DMS 273 treated with DMSO at 0.1 percent for 48 hours (cell line): ENCODE results near the gene TMEM191B.
"Not testable (repeated sequence)": the region's sequence is repeated elsewhere in the genome, so short reads cannot be mapped to it uniquely, and the experiment has no call there.

ENCODE experiments used
- DNase-seq: peaks from one replicate; lab custom pipeline; 2025; lab: John Stamatoyannopoulos, UW

The TMEM191B gene

DNA sequence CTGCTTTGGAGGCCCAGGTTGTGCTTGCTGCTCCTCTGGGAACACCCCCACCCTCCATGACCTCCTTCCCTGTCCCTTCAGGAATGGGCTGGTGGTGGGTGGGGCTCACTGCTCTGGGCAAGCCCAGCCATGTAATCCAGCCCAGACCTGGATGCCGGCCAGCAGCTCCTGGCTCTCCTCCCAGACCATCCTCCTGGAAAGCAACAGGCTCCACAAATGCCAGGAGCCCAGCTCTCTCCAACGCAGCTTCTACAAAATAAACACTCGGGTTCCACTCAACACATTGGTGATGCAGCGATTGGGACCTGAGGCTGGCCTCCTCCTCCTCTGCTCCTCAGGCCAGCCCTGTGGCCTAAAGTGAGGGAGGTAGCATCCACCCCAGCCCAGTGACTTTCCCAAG is 30.9 kb downstream of the TMEM191B start:
- DNase-seq: not testable (repeated sequence)

DNA sequence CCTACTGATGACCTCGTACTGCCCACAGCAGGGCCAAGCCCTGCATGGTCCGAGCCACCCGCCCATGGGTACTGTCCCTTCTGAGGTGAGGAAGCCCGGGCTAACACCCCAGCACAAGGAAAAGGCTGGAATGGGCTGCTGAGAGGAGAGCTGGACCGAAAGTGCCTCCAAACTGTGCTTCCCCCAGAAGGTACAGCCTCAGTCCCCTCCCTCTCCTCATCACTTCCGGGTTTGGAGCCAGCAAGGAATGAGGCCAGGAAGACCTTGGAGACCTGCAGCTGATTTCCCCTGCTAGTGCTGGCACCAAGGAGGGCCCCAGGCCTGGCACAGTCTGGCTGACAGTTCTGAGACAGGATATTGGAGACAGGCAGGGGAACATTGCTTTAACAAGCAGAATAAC is 31.3 kb downstream of the TMEM191B start:
- not testable (repeated sequence) for DNase-seq

DNA sequence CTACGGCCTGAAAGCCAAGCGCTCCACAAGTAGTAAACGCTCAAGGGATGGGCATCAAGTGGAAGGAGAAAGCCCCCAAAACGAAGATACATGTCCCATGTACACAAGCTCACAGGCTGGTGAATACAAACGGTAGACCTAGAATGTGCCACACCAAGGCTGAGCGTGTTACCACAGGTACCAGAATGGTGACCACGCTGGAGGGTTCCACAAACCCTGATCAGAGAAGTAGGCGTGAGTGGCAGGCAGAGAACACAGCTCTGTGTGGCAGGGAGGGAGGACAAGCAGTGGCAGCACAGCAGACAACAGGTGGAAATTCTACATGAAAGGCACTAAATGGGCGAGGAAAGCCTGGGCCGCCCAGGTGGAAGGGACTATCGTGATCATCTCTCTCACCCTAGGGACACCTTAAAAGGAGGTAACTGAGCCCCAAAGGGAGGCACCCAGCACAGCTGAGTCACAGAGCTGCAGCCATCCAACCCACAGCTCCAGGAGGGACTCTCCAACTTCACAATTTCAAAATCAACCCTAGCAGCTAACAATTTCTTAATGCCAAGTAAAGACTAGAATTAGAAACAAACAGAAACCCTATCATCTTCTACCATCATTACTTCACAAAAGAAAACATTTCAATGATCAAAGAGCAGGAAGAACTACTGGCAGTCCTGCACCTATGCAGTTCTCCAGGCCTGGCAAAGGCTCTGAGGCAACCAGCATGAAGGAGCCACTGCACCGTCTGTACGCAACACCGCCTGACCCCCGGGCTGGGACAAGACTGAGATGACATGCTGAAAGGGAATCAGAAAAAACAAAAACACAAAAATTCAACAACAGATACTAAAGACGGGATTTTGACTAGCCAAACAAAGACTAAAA is 32.7 kb downstream of the TMEM191B start:
- DNase-seq: not testable (repeated sequence)

DNA sequence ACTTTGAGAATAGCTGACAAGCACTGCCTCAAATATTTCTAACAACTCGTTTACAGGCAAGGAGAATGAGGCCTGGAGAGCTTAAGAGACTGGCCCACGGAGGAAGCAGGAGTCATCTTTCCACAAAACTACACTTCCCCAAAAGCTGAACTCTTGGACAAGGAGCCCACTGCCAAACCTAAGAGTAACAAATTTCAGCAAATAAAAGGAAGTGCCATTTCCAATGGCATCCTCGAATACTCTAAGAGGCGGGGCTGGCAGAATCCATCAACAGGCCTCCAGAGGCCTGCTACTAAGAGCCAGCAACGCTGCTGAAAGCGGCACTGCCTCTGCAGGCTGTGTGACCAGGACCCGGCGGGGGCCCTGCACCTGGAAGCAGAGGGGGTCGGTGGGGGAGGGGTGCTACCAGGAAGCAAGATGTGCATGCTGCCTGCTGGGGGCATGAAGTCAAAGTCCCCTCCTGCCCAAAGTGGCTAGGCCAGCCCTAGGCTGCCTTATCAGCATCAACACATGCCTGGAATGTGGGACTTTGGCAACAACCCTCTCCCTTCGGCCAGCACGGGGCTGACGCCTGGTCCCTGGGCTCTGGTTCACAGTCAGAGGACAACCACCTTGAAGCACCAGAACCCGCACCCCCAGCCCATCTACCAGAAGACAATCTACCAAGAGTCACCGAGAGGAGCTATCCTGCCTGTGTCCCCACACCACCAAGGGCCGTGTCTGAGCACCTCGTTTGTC is 43.1 kb downstream of the TMEM191B start:
- not testable (repeated sequence) for DNase-seq

DNA sequence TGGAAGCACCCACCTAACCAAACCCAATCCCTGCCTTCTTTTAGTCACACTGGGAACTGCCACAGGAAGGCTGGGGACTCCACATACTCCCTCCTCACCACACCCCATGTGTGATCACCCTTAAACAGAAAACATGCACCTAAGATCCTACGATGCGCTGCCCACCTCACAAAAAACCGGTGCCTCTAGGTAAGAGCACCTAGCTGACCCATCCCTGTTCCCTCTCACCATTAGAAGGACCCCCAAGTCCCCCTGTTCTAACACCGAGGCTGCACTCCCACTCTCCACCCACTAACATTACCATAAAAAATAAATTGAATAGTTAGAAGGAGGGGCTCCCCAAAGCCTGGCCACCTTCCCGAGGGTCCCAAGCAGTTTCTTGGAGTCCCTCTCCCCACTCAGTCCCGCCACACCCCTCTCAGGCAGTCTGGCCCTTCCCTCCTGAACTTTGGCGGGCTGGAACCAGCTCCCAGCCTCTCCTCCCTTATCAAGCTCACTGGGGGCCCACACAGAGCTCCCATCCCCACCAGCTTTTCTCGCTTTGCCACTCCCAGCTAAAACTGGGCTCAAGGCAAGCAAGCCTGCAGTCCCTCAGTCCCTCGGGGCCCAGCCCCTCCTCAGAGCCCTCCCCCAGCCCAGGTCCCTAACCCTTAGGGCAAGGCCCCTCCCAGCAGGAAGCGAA is 46.0 kb downstream of the TMEM191B start:
- not testable (repeated sequence) for DNase-seq

DNA sequence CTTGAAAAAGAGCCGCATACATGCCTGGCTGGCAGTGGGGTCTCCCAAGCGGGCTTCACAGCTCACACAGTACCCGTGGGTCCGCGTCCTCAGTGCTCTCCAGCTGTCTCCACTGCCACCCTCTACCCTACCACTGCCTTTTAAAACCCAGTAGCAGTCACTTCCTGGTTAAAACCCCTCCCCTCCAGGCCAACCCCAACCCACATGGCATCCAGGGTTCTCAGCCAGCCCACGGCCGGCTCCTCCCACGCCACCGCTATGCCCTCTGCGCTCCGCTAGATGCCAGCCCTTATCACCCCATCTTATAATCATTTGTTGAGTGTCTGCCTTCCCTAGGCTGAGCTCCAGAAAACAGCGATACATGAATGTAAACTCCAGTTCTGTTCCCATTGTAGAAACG is 47.0 kb downstream of the TMEM191B start:
- not testable (repeated sequence) for DNase-seq

DNA sequence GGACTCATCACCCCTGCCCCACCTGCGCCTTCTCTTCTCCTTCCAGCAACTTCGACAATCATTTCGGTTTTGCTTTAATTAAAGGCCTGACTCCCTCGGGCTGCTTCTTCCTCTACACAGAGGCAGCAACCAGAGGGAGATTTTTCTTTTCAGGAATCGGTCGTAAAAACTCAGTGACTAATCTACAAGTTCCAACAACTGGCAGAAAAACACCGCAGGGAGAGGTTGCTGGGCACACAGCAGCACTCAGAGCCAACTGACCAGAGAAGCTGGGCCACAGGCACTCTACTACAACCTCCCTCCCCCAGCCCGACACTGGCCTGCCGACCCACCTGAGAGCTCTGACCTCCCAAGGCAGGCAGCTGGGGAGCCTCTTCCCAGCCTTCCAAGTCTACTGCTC is 48.1 kb downstream of the TMEM191B start:
- not testable (repeated sequence) for DNase-seq

DNA sequence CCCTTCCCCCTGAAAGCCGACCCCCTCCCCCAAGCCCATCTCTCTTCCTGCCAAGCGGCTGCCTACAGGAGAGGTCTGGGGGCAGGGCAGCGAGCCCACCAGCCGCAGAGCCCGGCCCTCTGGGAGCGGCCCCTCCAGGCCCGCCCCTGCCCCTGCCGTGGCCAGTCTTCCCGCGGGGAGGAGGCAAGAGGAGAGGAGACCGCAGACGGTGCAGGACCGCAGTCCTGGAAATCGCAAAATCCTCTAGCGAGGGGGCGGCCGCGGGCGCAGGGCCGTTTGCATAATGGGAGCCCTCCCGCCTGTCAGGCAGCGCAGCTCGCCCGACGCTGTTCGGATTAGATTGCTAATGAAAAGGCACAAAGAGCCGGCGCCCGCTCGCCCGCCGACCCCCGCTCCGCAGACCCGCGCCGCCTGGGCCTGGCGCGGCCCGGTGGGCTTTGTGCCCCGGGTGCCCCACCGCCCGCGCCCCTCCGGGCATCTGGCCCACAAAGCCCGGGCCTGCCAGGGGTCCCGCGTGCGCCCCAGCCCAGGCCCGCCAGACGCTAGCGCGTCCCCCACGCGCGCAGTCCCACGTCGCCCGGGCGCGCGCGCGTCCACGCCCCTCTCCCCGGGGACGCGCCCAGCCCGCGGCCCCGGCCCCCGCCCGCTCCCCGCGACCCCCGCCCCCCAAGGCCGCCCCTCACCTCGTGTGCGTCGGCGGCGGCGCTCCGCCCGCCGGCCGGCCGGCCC is 49.7 kb downstream of the TMEM191B start:
- DNase-seq: not testable (repeated sequence)

DNA sequence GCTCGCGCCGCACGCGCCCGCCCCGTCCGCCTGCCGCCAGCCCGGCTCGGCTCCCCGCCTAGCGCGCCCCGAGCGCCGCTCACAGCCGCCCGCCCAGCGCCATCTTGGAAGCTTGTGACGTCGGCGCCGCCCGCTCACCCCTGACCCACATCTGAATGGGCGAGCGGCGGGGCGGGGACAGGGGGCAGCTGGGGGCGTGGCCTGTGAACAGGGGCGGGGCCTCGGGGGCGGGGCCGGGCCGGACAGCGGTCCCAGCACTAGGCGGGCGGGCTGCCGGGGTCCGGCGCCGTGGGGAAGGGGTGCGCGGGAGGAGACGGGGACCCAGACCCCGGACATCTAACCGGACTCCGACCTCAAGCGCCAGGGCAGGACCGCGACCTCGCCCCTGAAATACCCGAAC is 50.2 kb downstream of the TMEM191B start:
- not testable (repeated sequence) for DNase-seq
